BLaER1 (cell line): Measurements from ENCODE around the gene POU3F3.

Source experiments
- H3K27ac ChIP-seq: shearing (Covaris generic); formaldehyde crosslinking; 2 replicates; pipeline ENCODE4 v1.8.1; 2022
- H3K27me3 ChIP-seq: shearing (Covaris generic); formaldehyde crosslinking; 2 replicates; pipeline ENCODE4 v1.8.1; 2022
- H3K36me3 ChIP-seq: shearing (Covaris generic); formaldehyde crosslinking; 2 replicates; pipeline ENCODE4 v1.8.1; 2022
- H3K4me1 ChIP-seq: shearing (Covaris generic); formaldehyde crosslinking; 2 replicates; pipeline ENCODE4 v1.8.1; 2022
- H3K4me2 ChIP-seq: shearing (Covaris generic); formaldehyde crosslinking; 2 replicates; pipeline ENCODE4 v1.8.1; 2022
- H3K4me3 ChIP-seq: shearing (Covaris generic); formaldehyde crosslinking; 2 replicates; pipeline ENCODE4 v1.8.1; 2022
- H3K9ac ChIP-seq: shearing (Covaris generic); formaldehyde crosslinking; 2 replicates; pipeline ENCODE4 v1.8.1; 2022
- H3K9me3 ChIP-seq: shearing (Covaris generic); formaldehyde crosslinking; 2 replicates; pipeline ENCODE4 v1.8.1; 2022
- H4K20me1 ChIP-seq: shearing (Covaris generic); formaldehyde crosslinking; 2 replicates; pipeline ENCODE4 v1.8.1; 2022
- Cebpa-rat ChIP-seq: shearing (Covaris generic); IDR thresholded peaks from 2 replicates; pipeline ENCODE4 v1.8.1; 2022

POU3F3 gene

DNA sequence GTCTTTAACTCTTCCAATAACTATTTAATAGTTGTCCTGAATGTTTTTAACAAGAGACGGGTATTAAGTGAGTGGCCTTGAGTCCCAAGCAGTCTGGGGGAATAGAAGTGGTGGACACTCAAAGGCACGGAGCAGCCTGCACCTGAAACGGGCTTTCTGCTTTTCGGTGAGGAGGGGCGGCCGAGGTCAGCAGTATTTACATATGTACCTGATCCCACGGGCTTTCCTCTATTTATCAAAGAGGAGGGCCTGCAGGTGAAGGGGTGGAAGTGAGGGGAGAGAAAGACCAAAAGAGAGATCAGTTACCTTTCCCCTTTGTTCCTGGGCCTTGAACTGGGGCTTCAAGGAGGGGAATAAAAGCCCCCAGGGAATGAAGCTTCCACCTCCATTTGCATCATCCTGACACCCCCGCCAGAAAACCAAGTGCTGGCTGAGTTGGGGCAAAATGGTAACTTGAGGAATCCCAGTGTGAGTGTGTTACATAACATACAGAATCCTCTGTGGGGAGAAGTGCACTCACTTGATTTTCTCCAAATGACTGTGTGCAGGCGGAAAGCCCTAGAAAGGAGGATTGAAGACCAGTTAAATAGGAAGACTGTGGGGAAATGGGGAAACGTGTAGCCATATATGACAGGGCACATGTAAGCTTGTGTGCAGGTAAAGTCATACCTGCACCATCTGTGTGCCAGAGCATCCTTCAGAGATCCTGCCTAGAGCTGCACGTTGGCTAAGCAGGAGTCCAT, 12.4 kb downstream of the POU3F3 start:
- Histone ChIP-seq H3K4me3 (no peak overlapping the region), H3K9me3 (peaks cover 15% of the 10 kb centered on the region), H3K27ac (no peak overlapping the region), H3K4me2 (no peak overlapping the region), H3K9ac (no peak overlapping the region), H4K20me1 (peaks cover 99% of the 10 kb centered on the region), H3K27me3 (peaks cover 100% of the 10 kb centered on the region), H3K36me3 (no peaks in the 10 kb centered on the region), H3K4me1 (no peaks in the 10 kb centered on the region)
- no peak for TF ChIP-seq Cebpa-rat

- peaks cover 100% of the 10 kb centered on the region for H3K27me3 ChIP-seq
- peaks cover 99% of the 10 kb centered on the region for H4K20me1 ChIP-seq
- no peak overlapping the region for H3K4me2 ChIP-seq
- H3K9ac ChIP-seq, result no peak overlapping the region
- H3K9me3 ChIP-seq, result peaks cover 13% of the 10 kb centered on the region
- H3K36me3 ChIP-seq, result no peaks in the 10 kb centered on the region
- H3K27ac ChIP-seq, result no peak overlapping the region
- H3K4me1 ChIP-seq, result peaks cover 4% of the 10 kb centered on the region; the same call in 1 of the 2 replicates
- H3K4me3 ChIP-seq, result no peak overlapping the region
- no peak for TF ChIP-seq Cebpa-rat
These were observed 13.2 kb downstream of the POU3F3 start for GRCh38 chr2:104866883-104867812.

GRCh38 chr2:104867813-104868504, 14.0 kb downstream of the POU3F3 start:
- Histone ChIP-seq H3K9ac (no peak overlapping the region), H3K4me3 (no peak overlapping the region), H3K4me1 (peaks cover 10% of the 10 kb centered on the region), H3K36me3 (no peaks in the 10 kb centered on the region), H3K4me2 (no peak overlapping the region), H4K20me1 (peaks cover 99% of the 10 kb centered on the region), H3K27me3 (peaks cover 100% of the 10 kb centered on the region), H3K9me3 (peaks cover 9% of the 10 kb centered on the region), H3K27ac (no peak overlapping the region)
- no peak for TF ChIP-seq Cebpa-rat

DNA sequence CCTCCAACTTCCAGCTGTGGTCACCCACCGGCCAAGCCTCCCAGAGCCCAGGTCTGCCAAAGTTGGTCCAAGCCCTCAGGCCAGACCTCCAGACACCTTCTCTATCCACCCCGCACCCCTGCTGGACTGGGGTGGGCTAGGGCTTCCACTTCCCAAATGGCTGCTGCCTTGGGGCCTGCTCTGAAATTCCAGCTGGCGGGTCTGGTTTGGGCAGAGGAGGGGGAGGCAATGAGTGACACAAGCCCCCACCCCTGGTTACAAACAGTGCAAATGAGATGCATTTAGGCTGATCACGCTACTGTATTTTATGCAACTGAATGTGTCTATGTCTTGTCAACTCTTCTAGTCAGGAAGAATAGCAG, 14.6 kb downstream of the POU3F3 start:
- Histone ChIP-seq H3K4me2 (no peak overlapping the region), H3K9ac (no peak overlapping the region), H3K27ac (no peak overlapping the region), H3K9me3 (peaks cover 6% of the 10 kb centered on the region), H3K36me3 (no peaks in the 10 kb centered on the region), H3K4me1 (peaks cover 12% of the 10 kb centered on the region), H3K4me3 (no peak overlapping the region), H4K20me1 (peaks cover 94% of the 10 kb centered on the region), H3K27me3 (peaks cover 100% of the 10 kb centered on the region)
- no peak for TF ChIP-seq Cebpa-rat

GRCh38 chr2:104870100-104870975, 16.4 kb downstream of the POU3F3 start:
- Histone ChIP-seq H3K27ac (no peak overlapping the region), H3K9me3 (no peaks in the 10 kb centered on the region; the same call in 1 of the 2 replicates), H3K4me3 (no peak overlapping the region), H3K27me3 (peaks cover 90% of the 10 kb centered on the region), H3K4me1 (peaks cover 12% of the 10 kb centered on the region), H3K36me3 (no peaks in the 10 kb centered on the region), H3K9ac (no peak overlapping the region), H3K4me2 (no peak overlapping the region), H4K20me1 (peaks cover 76% of the 10 kb centered on the region)
- TF ChIP-seq Cebpa-rat, result no peak

DNA sequence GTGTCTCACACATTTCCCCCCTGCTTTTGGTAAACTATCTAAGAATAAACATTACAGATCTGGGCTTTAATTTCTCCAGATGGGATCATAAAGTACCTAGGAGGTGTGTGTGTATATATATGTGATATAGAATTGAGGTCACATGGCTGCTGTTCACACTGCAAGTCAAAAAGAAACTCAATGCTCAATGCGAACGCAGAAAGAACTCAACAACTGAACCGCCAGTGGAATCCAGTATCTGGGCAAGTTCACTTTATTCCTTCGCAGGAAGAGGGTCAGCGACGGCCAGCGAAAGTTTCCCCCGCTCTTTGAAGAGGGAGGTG, 17.7 kb downstream of the POU3F3 start:
- peaks cover 13% of the 10 kb centered on the region for H3K4me1 ChIP-seq
- H3K27me3 ChIP-seq, result peaks cover 77% of the 10 kb centered on the region
- no peaks in the 10 kb centered on the region for H3K36me3 ChIP-seq
- no peak overlapping the region; the same call in 1 of the 2 replicates for H3K4me3 ChIP-seq
- no peak overlapping the region for H3K9ac ChIP-seq
- peaks cover 63% of the 10 kb centered on the region for H4K20me1 ChIP-seq
- no peak overlapping the region for H3K27ac ChIP-seq
- no peak overlapping the region for H3K4me2 ChIP-seq
- no peaks in the 10 kb centered on the region; the same call in 1 of the 2 replicates for H3K9me3 ChIP-seq
- no peak for TF ChIP-seq Cebpa-rat

DNA sequence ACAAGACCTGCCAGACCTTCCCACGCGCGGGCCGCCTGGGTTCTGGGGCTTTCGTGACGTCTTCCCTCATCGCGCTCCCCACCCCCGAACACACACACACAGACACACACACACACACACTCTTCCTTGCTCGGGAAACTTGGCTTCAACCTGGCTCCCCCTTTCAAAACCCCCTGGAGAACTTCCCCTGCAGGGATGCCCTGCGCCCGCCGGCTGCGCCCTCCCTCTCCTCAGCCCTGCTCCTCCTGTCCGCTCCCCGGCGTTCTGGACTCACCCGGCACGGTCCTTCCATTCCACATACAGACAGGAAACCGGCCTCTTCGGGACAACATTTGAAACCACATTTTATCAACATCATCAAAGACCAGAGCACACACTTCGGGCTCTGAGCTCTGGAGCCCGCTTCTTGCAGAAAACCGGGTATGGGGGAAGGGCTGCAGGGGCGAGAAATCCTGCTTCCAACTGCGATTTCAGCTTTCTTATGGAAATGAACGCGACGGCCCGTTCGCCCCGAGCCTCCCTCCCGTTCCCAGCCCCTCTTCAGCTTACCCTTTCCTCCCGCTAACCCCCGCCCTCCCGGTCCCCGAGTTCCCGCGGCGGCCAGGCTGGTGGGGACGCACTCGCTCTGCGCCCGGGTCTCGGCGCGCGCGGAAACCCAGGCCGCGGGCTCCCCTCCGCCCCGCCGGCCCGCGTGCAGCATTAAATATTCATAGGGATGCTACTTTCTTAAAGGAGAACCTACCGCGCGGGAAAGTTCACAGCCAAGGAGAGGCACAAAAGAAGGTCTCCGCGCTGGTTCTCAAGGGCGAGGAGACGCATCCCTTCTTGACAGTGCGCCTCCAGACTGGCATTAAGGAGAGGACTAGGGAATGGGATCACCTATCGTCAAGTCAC, 18.3 kb downstream of the POU3F3 start:
- H3K4me3 ChIP-seq, result peak overlapping the region; percentile 79
- H3K4me2 ChIP-seq, result peak overlapping the region; percentile 94
- no peaks in the 10 kb centered on the region for H3K36me3 ChIP-seq
- peaks cover 71% of the 10 kb centered on the region for H3K27me3 ChIP-seq
- no peak overlapping the region for H3K27ac ChIP-seq
- no peaks in the 10 kb centered on the region; the same call in 1 of the 2 replicates for H3K9me3 ChIP-seq
- peaks cover 18% of the 10 kb centered on the region for H3K4me1 ChIP-seq
- TF ChIP-seq Cebpa-rat, result no peak
- H4K20me1 ChIP-seq, result peaks cover 57% of the 10 kb centered on the region
- H3K9ac ChIP-seq, result no peak overlapping the region

DNA sequence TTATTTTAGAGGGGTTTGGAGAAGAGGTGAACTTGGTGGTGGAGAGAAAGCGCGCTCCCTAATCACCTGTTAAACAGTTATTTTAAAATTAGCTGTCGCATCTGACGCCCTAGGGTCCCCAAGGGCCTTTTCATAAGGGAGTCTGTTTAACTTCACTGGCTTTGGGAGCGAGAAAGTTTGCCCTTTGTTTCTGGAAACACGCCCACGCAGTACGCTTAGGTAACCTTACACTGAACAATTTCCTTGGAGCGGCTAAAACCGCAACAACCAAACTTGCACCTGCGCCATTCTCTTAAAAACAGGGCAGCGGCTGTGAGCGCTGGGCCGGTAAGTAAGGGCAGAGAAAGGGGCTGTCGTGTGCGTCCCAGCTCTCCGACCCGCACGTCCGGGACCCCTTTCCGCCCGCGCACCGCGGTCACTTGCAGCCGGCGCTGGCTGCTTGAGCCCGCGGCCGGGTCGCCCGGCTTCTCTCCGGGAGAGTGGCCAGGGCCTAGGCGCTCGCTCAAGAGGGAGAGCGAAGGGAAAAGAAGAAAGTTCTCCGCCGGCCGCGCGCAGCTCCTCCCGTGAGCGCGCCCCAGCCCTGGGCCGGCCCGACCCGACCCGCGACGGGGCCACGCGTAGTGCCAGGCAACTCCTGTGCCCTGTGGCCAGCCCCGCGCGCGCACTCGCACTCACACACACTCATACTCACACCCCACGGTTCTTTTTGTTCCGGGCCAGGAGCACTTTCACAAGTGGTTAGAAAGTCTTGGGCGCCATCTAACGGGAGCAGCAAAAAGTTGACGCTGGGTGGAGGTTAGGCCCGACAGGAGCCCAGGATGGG, 19.2 kb downstream of the POU3F3 start:
- H3K4me2 ChIP-seq, result peak overlapping the region; percentile 94

More for the DNA sequence above, 19.2 kb downstream of the POU3F3 start:
- Histone ChIP-seq H3K27ac (no peak overlapping the region; the same call in 1 of the 2 replicates), H3K9ac (peak overlapping the region; percentile 76), H3K36me3 (no peaks in the 10 kb centered on the region), H3K9me3 (no peaks in the 10 kb centered on the region), H3K27me3 (peaks cover 63% of the 10 kb centered on the region), H4K20me1 (peaks cover 48% of the 10 kb centered on the region), H3K4me3 (peak overlapping the region; percentile 79), H3K4me1 (peaks cover 18% of the 10 kb centered on the region)
- TF ChIP-seq Cebpa-rat, result no peak
